WTC11 (cell line): ENCODE results near the gene EPSTI1.

ENCODE experiments used
- CTCF ChIP-seq: fragments of 200-600 bp; IDR thresholded peaks from 2 replicates; pipeline ENCODE4 v1.8.0; 2022; ENCODE audit warnings: antibody characterized with exemption
- ESRRA ChIP-seq: sonication (generic); formaldehyde crosslinking; IDR thresholded peaks from 2 replicates; pipeline ENCODE4 v1.8.1; 2022; ENCODE audit warnings: mild to moderate bottlenecking, missing genetic modification reagents, borderline replicate concordance
- NR2C2 ChIP-seq: sonication (generic); formaldehyde crosslinking; IDR thresholded peaks from 2 replicates; pipeline ENCODE4 v1.8.0; 2022; ENCODE audit warnings: mild to moderate bottlenecking, missing genetic modification reagents
- ZMAT4 ChIP-seq: fragments of 250-450 bp; sonication (Bioruptor Pico); IDR thresholded peaks from 2 replicates; pipeline ENCODE4 v1.9.0; 2021; ENCODE audit warnings: mild to moderate bottlenecking
- ZNF121 ChIP-seq: sonication (generic); formaldehyde crosslinking; IDR thresholded peaks from 2 replicates; pipeline ENCODE4 v1.8.0; 2023; ENCODE audit warnings: missing genetic modification reagents
- ZNF263 ChIP-seq: sonication (generic); formaldehyde crosslinking; IDR thresholded peaks from 2 replicates; pipeline ENCODE4 v1.8.1; 2022; ENCODE audit warnings: low read depth, mild to moderate bottlenecking, moderate library complexity, missing genetic modification reagents
- ZSCAN18 ChIP-seq: fragments of 250-450 bp; sonication (Bioruptor Pico); IDR thresholded peaks from 2 replicates; pipeline ENCODE4 v2.1.2; 2022; ENCODE audit warnings: mild to moderate bottlenecking, moderate library complexity

- TF ChIP-seq ZMAT4 (CRISPR knock-in tag), result no peak
- TF ChIP-seq ZSCAN18 (CRISPR knock-in tag), result no peak
- TF ChIP-seq ESRRA (CRISPR knock-in tag), result no peak
- no peak for TF ChIP-seq CTCF
- TF ChIP-seq ZNF263 (CRISPR knock-in tag), result no peak
- TF ChIP-seq NR2C2 (CRISPR knock-in tag), result no peak
- TF ChIP-seq ZNF121 (CRISPR knock-in tag), result no peak
Observed at GRCh38 chr13:42906257-42906656, 85.8 kb downstream of the EPSTI1 start.
